H1 (cell line): ENCODE measurements around the gene NHEJ1. TPM values are rescaled to one million over a fixed set of nuclear protein-coding genes. Genes with fewer than 3 reads are reported as not detected.

Source experiments
- CTCF ChIA-PET: fragments of 300-600 bp; sonication (Branson Sonifier 250); formaldehyde crosslinking; loops from one replicate; lab custom pipeline; 2021; ENCODE audit not compliant: partially characterized antibody; lab: Charles Lee
- POLR2A ChIA-PET: fragments of 300-600 bp; sonication (Branson Sonifier 250); formaldehyde crosslinking; loops from one replicate; lab custom pipeline; 2021; ENCODE audit warnings: inconsistent platforms; ENCODE audit not compliant: partially characterized antibody; lab: Charles Lee
- DNase-seq, 2 experiments: peaks; one replicate each; pipeline versions ENCODE4 v3.0.0 to v3.0.0-alpha.2; 2010 to 2022; ENCODE audit warnings: low spot score in 2 of 2, low read depth in 1 of 2, mixed read lengths in 1 of 2
- FAIRE-seq: peaks from 2 replicates; lab custom pipeline; 2011; peaks lifted over from hg19 to GRCh38; lab: Jason Lieb, UNC
- H2AFZ ChIP-seq: 2 replicates; pipeline ENCODE4 v1.8.1; 2012; ENCODE audit warnings: low read length, inconsistent platforms
- H2AK5ac ChIP-seq: 2 replicates; pipeline ENCODE4 v1.6.1; 2013; ENCODE audit warnings: low read depth, low read length
- H2BK120ac ChIP-seq: replicated peaks from 2 replicates; pipeline ENCODE3; 2013; ENCODE audit warnings: low read depth, low read length, inconsistent platforms
- H2BK12ac ChIP-seq: 2 replicates; pipeline ENCODE4 v1.6.1; 2013; ENCODE audit warnings: low read depth, low read length
- H2BK15ac ChIP-seq: 2 replicates; pipeline ENCODE4 v1.6.1; 2013; ENCODE audit warnings: low read length
- H2BK20ac ChIP-seq: 2 replicates; pipeline ENCODE4 v1.6.1; 2013; ENCODE audit warnings: low read length
- H2BK5ac ChIP-seq: 2 replicates; pipeline ENCODE4 v1.6.1; 2013; ENCODE audit warnings: low read depth, low read length
- H3K14ac ChIP-seq: 2 replicates; pipeline ENCODE4 v1.6.1; 2013; ENCODE audit warnings: inconsistent platforms; ENCODE audit not compliant: insufficient read length
- H3K18ac ChIP-seq: 2 replicates; pipeline ENCODE4 v1.6.1; 2013; ENCODE audit warnings: low read length; ENCODE audit errors: extremely low read depth
- H3K23ac ChIP-seq: 2 replicates; pipeline ENCODE4 v1.6.1; 2013; ENCODE audit warnings: inconsistent platforms; ENCODE audit not compliant: insufficient read length
- H3K23me2 ChIP-seq: 2 replicates; pipeline ENCODE4 v1.6.1; 2013; ENCODE audit warnings: low read depth, low read length
- H3K27ac ChIP-seq: 2 replicates; pipeline ENCODE4 v1.6.1; 2011; ENCODE audit warnings: low read depth, low read length, inconsistent platforms
- H3K27me3 ChIP-seq, 4 experiments: replicated peaks in 1 of 4; 1 replicate in 1 of 4; 2 replicates in 3 of 4; pipeline versions ENCODE4 v1.6.1 to v1.8.1; 2011 to 2013; ENCODE audit warnings: low read length in 3 of 4, mild to moderate bottlenecking in 3 of 4, inconsistent platforms in 2 of 4, mixed read lengths in 2 of 4, moderate library complexity in 1 of 4; ENCODE audit not compliant: control insufficient read depth in 3 of 4, insufficient read depth in 3 of 4; ENCODE audit errors: extremely low read depth in 1 of 4
- H3K36me3 ChIP-seq, 4 experiments: 2 replicates each; pipeline versions ENCODE4 v1.6.1 to v1.8.1; 2011 to 2013; ENCODE audit warnings: mild to moderate bottlenecking in 4 of 4, low read length in 3 of 4, moderate library complexity in 2 of 4, control low read depth in 1 of 4, inconsistent platforms in 1 of 4; ENCODE audit not compliant: insufficient read depth in 4 of 4, control insufficient read depth in 2 of 4
- H3K4ac ChIP-seq: replicated peaks from 2 replicates; pipeline ENCODE3; 2013; ENCODE audit warnings: low read length, low read depth, mixed read lengths, inconsistent platforms; ENCODE audit not compliant: insufficient read length
- H3K4me1 ChIP-seq, 4 experiments: replicated peaks in 1 of 4; 1 replicate in 1 of 4; 2 replicates in 3 of 4; pipeline versions ENCODE4 v1.6.1 to v1.8.1; 2011 to 2013; ENCODE audit warnings: low read length in 3 of 4, inconsistent platforms in 2 of 4, mixed read lengths in 1 of 4; ENCODE audit not compliant: insufficient read depth in 4 of 4, control insufficient read depth in 3 of 4
- H3K4me2 ChIP-seq, 2 experiments: 2 replicates each; pipeline versions ENCODE4 v1.6.1 to v1.8.1; 2011 to 2013; ENCODE audit warnings: low read depth in 2 of 2, low read length in 2 of 2, control low read depth in 1 of 2, inconsistent platforms in 1 of 2, mild to moderate bottlenecking in 1 of 2; ENCODE audit not compliant: insufficient read depth in 1 of 2
- H3K4me3 ChIP-seq, 4 experiments: fragments of 200-600, 300-600 bp in 1 of 4; sonication (generic), shearing (Covaris generic), sonication (Bioruptor Twin) in 1 of 4; 2 replicates each; pipeline versions ENCODE4 v1.5.1 to v1.8.1; 2011 to 2016; ENCODE audit warnings: low read length in 4 of 4, low read depth in 3 of 4, control low read depth in 2 of 4, inconsistent platforms in 2 of 4, mild to moderate bottlenecking in 2 of 4, mixed read lengths in 1 of 4, moderate library complexity in 1 of 4; ENCODE audit not compliant: insufficient read depth in 2 of 4; ENCODE audit errors: extremely low read depth in 1 of 4
- H3K56ac ChIP-seq: replicated peaks from 2 replicates; pipeline ENCODE3; 2013; ENCODE audit warnings: low read depth, mild to moderate bottlenecking, mixed read lengths, low read length, inconsistent platforms; ENCODE audit not compliant: insufficient read length
- H3K79me1 ChIP-seq: 2 replicates; pipeline ENCODE4 v1.6.1; 2013; ENCODE audit warnings: low read depth, low read length, control low read depth
- H3K79me2 ChIP-seq, 2 experiments: 2 replicates each; pipeline versions ENCODE4 v1.6.1 to v1.8.1; 2012 to 2013; ENCODE audit warnings: low read length in 2 of 2, mild to moderate bottlenecking in 2 of 2, inconsistent platforms in 1 of 2; ENCODE audit not compliant: insufficient read depth in 2 of 2, control insufficient read depth in 1 of 2
- H3K9ac ChIP-seq, 4 experiments: replicated peaks in 1 of 4; 1 replicate in 1 of 4; 2 replicates in 3 of 4; pipeline versions ENCODE4 v1.6.1 to v1.8.1; 2011 to 2013; ENCODE audit warnings: low read depth in 3 of 4, low read length in 3 of 4, control low read depth in 2 of 4, mild to moderate bottlenecking in 2 of 4, moderate library complexity in 2 of 4, inconsistent platforms in 1 of 4; ENCODE audit errors: extremely low read depth in 1 of 4
- H3K9me3 ChIP-seq, 2 experiments: 2 replicates each; pipeline versions ENCODE4 v1.6.1 to v1.8.1; 2012 to 2013; ENCODE audit warnings: mild to moderate bottlenecking in 2 of 2, moderate library complexity in 2 of 2, control low read depth in 1 of 2, inconsistent platforms in 1 of 2, low read depth in 1 of 2, low read length in 1 of 2, mixed read lengths in 1 of 2; ENCODE audit not compliant: insufficient read depth in 2 of 2
- H4K20me1 ChIP-seq, 2 experiments: replicated peaks in 1 of 2; 2 replicates each; pipeline versions ENCODE3 to v1.8.1; 2011 to 2013; ENCODE audit warnings: inconsistent platforms in 2 of 2, low read length in 2 of 2, mild to moderate bottlenecking in 1 of 2; ENCODE audit not compliant: insufficient read depth in 2 of 2, control insufficient read depth in 1 of 2
- H4K5ac ChIP-seq: 2 replicates; pipeline ENCODE4 v1.6.1; 2013; ENCODE audit warnings: low read length, low read depth, mixed read lengths, inconsistent platforms; ENCODE audit not compliant: insufficient read length
- H4K8ac ChIP-seq: 2 replicates; pipeline ENCODE4 v1.8.0; 2013; ENCODE audit warnings: mild to moderate bottlenecking, moderate library complexity, low read length, inconsistent platforms; ENCODE audit not compliant: insufficient read depth; ENCODE audit errors: extremely low read depth
- H4K91ac ChIP-seq: replicated peaks from 2 replicates; pipeline ENCODE3; 2013; ENCODE audit warnings: low read length, mixed read lengths, inconsistent platforms; ENCODE audit not compliant: insufficient read length
- ATF2 ChIP-seq: IDR thresholded peaks from 2 replicates; pipeline ENCODE4 v1.6.1; 2012; ENCODE audit warnings: low read length, inconsistent platforms
- BACH1 ChIP-seq: IDR thresholded peaks from 2 replicates; pipeline ENCODE4 v1.6.1; 2012; ENCODE audit warnings: low read length, improper control_type of control experiment
- BCL11A ChIP-seq, 2 experiments: IDR thresholded peaks; one replicate each; pipeline ENCODE4 v1.6.1; 2011; ENCODE audit warnings: low read depth in 2 of 2, low read length in 2 of 2, mild to moderate bottlenecking in 2 of 2
- BRCA1 ChIP-seq: IDR thresholded peaks from 2 replicates; pipeline ENCODE4 v1.6.1; 2012; ENCODE audit warnings: low read depth, low read length, improper control_type of control experiment
- CBX8 ChIP-seq: fragments of 300-800, 300-1000 bp; sonication (generic); IDR thresholded peaks from 2 replicates; pipeline ENCODE4 v1.7.1; 2016; ENCODE audit warnings: low read depth, low read length, borderline replicate concordance
- CHD1 ChIP-seq: IDR thresholded peaks from 2 replicates; pipeline ENCODE4 v1.6.1; 2012; ENCODE audit warnings: low read depth, low read length, improper control_type of control experiment
- EGR1 ChIP-seq: IDR thresholded peaks from 2 replicates; pipeline ENCODE4 v1.6.1; 2011; ENCODE audit warnings: low read depth, low read length, borderline replicate concordance
- JUN ChIP-seq: IDR thresholded peaks from 2 replicates; pipeline ENCODE4 v1.6.1; 2011; ENCODE audit warnings: low read depth, mild to moderate bottlenecking, improper control_type of control experiment, low read length
- KDM1A ChIP-seq: fragments of 200-600, 300-600 bp; sonication (generic); IDR thresholded peaks from 2 replicates; pipeline ENCODE4 v1.7.1; 2016; ENCODE audit warnings: mild to moderate bottlenecking, low read length, borderline replicate concordance
- MAFK ChIP-seq: IDR thresholded peaks from 2 replicates; pipeline ENCODE4 v1.6.1; 2012; ENCODE audit warnings: low read depth, mild to moderate bottlenecking, improper control_type of control experiment, low read length
- SIRT6 ChIP-seq: IDR thresholded peaks from one replicate; pipeline ENCODE4 v1.7.1; 2012; ENCODE audit warnings: low read length, inconsistent platforms
- SIX5 ChIP-seq: IDR thresholded peaks from 2 replicates; pipeline ENCODE4 v1.6.1; 2011; ENCODE audit warnings: mild to moderate bottlenecking, low read depth, low read length
- TCF12 ChIP-seq: IDR thresholded peaks from 2 replicates; pipeline ENCODE4 v1.6.1; 2011; ENCODE audit warnings: low read depth, mild to moderate bottlenecking, low read length
- WGBS, 2 experiments: shearing (Covaris generic) in 1 of 2; methylation state at CpG; one replicate each; pipeline versions ENCODE4 v1.1.6 to v1.1.7; 2013 to 2015; ENCODE audit warnings: low lambda C conversion rate in 2 of 2, mixed read lengths in 2 of 2, inconsistent platforms in 1 of 2, low coverage in 1 of 2, missing lambda C conversion rate in 1 of 2; ENCODE audit not compliant: insufficient replicate concordance in 2 of 2, insufficient coverage in 1 of 2, insufficient read length in 1 of 2; ENCODE audit errors: extremely low coverage in 1 of 2, missing lambda C conversion rate in 1 of 2; 5-methylcytosine and 5-hydroxymethylcytosine counted together
- polyA plus RNA-seq, 7 experiments: library from polyadenylated mRNA; depleted of rRNA in 3 of 7; stranded (reverse) in 5 of 7; unstranded in 2 of 7; fragments of >200 nt in 5 of 7; fragments of 200-250 nt in 2 of 7; gene quantifications; 1 replicate in 5 of 7; 2 replicates in 1 of 7; 4 replicates in 1 of 7; pipeline versions ENCODE4 v1.2.1 to v1.2.3, GENCODE V29; 2011 to 2013; ENCODE audit warnings: missing spikeins in 2 of 7, mixed read lengths in 2 of 7
- total RNA-seq: library from RNA; stranded (reverse); fragmentation: NEBNext Ultra II Directional; extraction: Animal tissue kit (Norgen Biotek cat#: 25700); gene quantifications from 2 replicates; pipeline ENCODE4 v1.2.1, GENCODE V29; 2021

NHEJ1 gene
- total and polyA plus RNA-seq, 2 of the 8 experiments (the other 6 are each of a cell fraction or from before 2014, with no cell fraction given): 22.7 to 24.1 TPM

- H3K14ac ChIP-seq: no peak overlapping the region
- H3K9me3 ChIP-seq: no peaks in the 10 kb centered on the region
- H3K23ac ChIP-seq: no peak overlapping the region
- no peak overlapping the region for H2BK20ac ChIP-seq
- no peak overlapping the region for H3K56ac ChIP-seq
- H3K27ac ChIP-seq: no peak overlapping the region
- FAIRE-seq (no peak), DNase-seq (no peak)
- H2BK12ac ChIP-seq: no peak overlapping the region
- ChIA-PET CTCF (interaction anchor here (0.9 to 37.2 kb wide), 8 partner anchors 8 to 110 kb away, joined by 3 to 1777 read pairs (median 10); partner anchors contain the start of genes CFAP65 and IHH), POLR2A (interaction anchor here (1.1 kb wide), 2 partner anchors 9 to 106 kb away, joined by 3 read pairs; partner anchors contain the start of gene ABCB6)
- WGBS, 2 experiments: 88% methylated on average over 9 of the region's 9 CpGs; no CpG with 5 or more reads in 1 of the 2 experiments
- no peak overlapping the region for H2BK15ac ChIP-seq
- H3K4me3 ChIP-seq: no peak overlapping the region
- H2AFZ ChIP-seq: no peak overlapping the region
- no peak overlapping the region for H2BK120ac ChIP-seq
- H3K4me2 ChIP-seq: no peak overlapping the region
- H4K91ac ChIP-seq: no peak overlapping the region
- H4K8ac ChIP-seq: no peak overlapping the region
- H3K4me1 ChIP-seq: no peaks in the 10 kb centered on the region; a peak in 1 of 7 replicates
- no peaks in the 10 kb centered on the region for H4K20me1 ChIP-seq
- H3K79me2 ChIP-seq: no peaks in the 10 kb centered on the region
- H3K79me1 ChIP-seq: no peaks in the 10 kb centered on the region
- H3K23me2 ChIP-seq: no peaks in the 10 kb centered on the region; the same call in 1 of the 2 replicates
- no peak overlapping the region for H3K18ac ChIP-seq
- H3K27me3 ChIP-seq: no peaks in the 10 kb centered on the region
- no peak overlapping the region for H3K9ac ChIP-seq
- H2AK5ac ChIP-seq: no peak overlapping the region
- no peak overlapping the region for H3K4ac ChIP-seq
- H2BK5ac ChIP-seq: no peak overlapping the region
- H3K36me3 ChIP-seq: no peaks in the 10 kb centered on the region
- no peak overlapping the region for H4K5ac ChIP-seq
- TF ChIP-seq MAFK: no peak
- TF ChIP-seq EGR1: no peak
- no peak for TF ChIP-seq CBX8
- no peak for TF ChIP-seq ATF2
- TF ChIP-seq SIRT6: no peak
- TF ChIP-seq BACH1: no peak
- no peak for TF ChIP-seq JUN
- TF ChIP-seq KDM1A: no peak
- no peak for TF ChIP-seq BRCA1
- no peak for TF ChIP-seq TCF12
- no peak for TF ChIP-seq SIX5
- TF ChIP-seq BCL11A (IDR thresholded peaks at IDR 0.05; ENCODE audit: low read depth in 2 of 2, low read length in 2 of 2): no peak
- TF ChIP-seq CHD1: no peak
Measured at GRCh38 chr2:219112651-219113338, 47.8 kb downstream of the NHEJ1 start.
